ENCODE measurements around the gene FSD1L.

Gene FSD1L

GRCh38 chr9:105436783-105437182 lies 11.1 kb upstream of the FSD1L start:
- peak; percentile 51 for DNase-seq

GRCh38 chr9:105437704-105438103 lies 10.1 kb upstream of the FSD1L start:
- no peak for DNase-seq

GRCh38 chr9:105438141-105438806 lies 9.6 kb upstream of the FSD1L start:
- no peak for DNase-seq

GRCh38 chr9:105439428-105439827 lies 8.4 kb upstream of the FSD1L start:
- no peak for DNase-seq

- DNase-seq: no peak
Observed at GRCh38 chr9:105441616-105442160, 6.1 kb upstream of the FSD1L start.

- no peak for DNase-seq
Observed at GRCh38 chr9:105443121-105443520, 4.7 kb upstream of the FSD1L start.

GRCh38 chr9:105444130-105444529 lies 3.7 kb upstream of the FSD1L start:
- no peak for DNase-seq

- DNase-seq: no peak
Observed at GRCh38 chr9:105445203-105445881, 2.5 kb upstream of the FSD1L start.

- no peak for DNase-seq
Observed at GRCh38 chr9:105447386-105447813, 434 bp upstream of the FSD1L start.

- DNase-seq: no peak
Observed at GRCh38 chr9:105449081-105449480, 1.2 kb downstream of the FSD1L start.

GRCh38 chr9:105452185-105452584 lies 4.4 kb downstream of the FSD1L start:
- DNase-seq: no peak

GRCh38 chr9:105455836-105456475 lies 8.1 kb downstream of the FSD1L start:
- no peak for DNase-seq

GRCh38 chr9:105457560-105458294 lies 9.9 kb downstream of the FSD1L start:
- DNase-seq: no peak

GRCh38 chr9:105458404-105458803 lies 10.6 kb downstream of the FSD1L start:
- peak; percentile 15 for DNase-seq

- DNase-seq: peak; percentile 16
Observed at GRCh38 chr9:105459336-105459735, 11.5 kb downstream of the FSD1L start.

- DNase-seq: no peak
Observed at GRCh38 chr9:105466898-105467455, 19.1 kb downstream of the FSD1L start.

- no peak for DNase-seq
Observed at GRCh38 chr9:105468875-105469274, 21.0 kb downstream of the FSD1L start.

- DNase-seq: no peak
Observed at GRCh38 chr9:105473221-105473620, 25.4 kb downstream of the FSD1L start.

- peak; percentile 51 for DNase-seq
Observed at GRCh38 chr9:105475302-105475701, 27.5 kb downstream of the FSD1L start.

- DNase-seq: no peak
Observed at GRCh38 chr9:105479846-105480245, 32.0 kb downstream of the FSD1L start.

GRCh38 chr9:105483618-105484017 lies 35.8 kb downstream of the FSD1L start:
- no peak for DNase-seq

- DNase-seq: no peak
Observed at GRCh38 chr9:105484226-105484625, 36.4 kb downstream of the FSD1L start.

- DNase-seq: no peak
Observed at GRCh38 chr9:105485131-105485530, 37.3 kb downstream of the FSD1L start.

Measured in hematopoietic multipotent progenitor cell treated with erythropoietin and hydrocortisone succinate and interleukin-3 and kit ligand, for 4 days (in vitro differentiated cells).